PC-3 (cell line): ENCODE results near the gene SEC23A.
"Not testable (repeated sequence)": the region's sequence is repeated elsewhere in the genome, so short reads cannot be mapped to it uniquely, and the experiment has no call there.

Experiments used
- EZH2 ChIP-seq: fragments of 300-600 bp; sonication (generic); IDR thresholded peaks from one replicate; pipeline ENCODE4 v1.6.1; 2017; ENCODE audit warnings: antibody characterized with exemption, mild to moderate bottlenecking, low read length; ENCODE audit not compliant: unreplicated experiment
- EZH2phosphoT487 ChIP-seq: fragments of 300-600 bp; sonication (generic); IDR thresholded peaks from 2 replicates; pipeline ENCODE4 v1.6.1; 2018; ENCODE audit warnings: mild to moderate bottlenecking, antibody characterized with exemption, low read length, borderline replicate concordance
- TF ChIP-seq, protein P1 (sequence below): fragments of 300-600 bp; sonication (generic); conservative IDR thresholded peaks from 2 replicates; pipeline ENCODE4 v1.5.1; 2017; ENCODE audit warnings: antibody characterized with exemption, low read depth, mild to moderate bottlenecking, low read length

DNA sequence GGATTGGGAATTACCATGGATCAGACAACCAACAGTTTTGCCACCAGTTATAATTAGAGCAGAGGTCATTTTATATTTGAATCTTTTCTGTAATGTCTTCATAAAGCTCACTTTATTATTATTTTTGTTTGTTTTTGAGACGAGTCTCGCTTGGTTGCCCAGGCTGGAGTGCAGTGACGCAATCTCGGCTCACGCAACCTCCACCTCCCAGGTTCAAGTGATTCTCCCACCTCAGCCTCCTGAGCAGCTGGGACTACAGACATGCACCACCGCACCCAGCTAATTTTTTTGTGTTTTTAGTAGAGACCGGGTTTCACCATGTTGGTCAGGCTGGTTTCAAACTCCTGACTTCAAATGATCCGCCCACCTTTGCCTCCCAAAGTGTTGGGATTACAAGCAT lies 34.8 kb upstream of the SEC23A start:
- TF ChIP-seq, protein P1, sequence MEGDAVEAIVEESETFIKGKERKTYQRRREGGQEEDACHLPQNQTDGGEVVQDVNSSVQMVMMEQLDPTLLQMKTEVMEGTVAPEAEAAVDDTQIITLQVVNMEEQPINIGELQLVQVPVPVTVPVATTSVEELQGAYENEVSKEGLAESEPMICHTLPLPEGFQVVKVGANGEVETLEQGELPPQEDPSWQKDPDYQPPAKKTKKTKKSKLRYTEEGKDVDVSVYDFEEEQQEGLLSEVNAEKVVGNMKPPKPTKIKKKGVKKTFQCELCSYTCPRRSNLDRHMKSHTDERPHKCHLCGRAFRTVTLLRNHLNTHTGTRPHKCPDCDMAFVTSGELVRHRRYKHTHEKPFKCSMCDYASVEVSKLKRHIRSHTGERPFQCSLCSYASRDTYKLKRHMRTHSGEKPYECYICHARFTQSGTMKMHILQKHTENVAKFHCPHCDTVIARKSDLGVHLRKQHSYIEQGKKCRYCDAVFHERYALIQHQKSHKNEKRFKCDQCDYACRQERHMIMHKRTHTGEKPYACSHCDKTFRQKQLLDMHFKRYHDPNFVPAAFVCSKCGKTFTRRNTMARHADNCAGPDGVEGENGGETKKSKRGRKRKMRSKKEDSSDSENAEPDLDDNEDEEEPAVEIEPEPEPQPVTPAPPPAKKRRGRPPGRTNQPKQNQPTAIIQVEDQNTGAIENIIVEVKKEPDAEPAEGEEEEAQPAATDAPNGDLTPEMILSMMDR = not testable (repeated sequence)
- not testable (repeated sequence) for TF ChIP-seq EZH2, EZH2phosphoT487
